HEK293 (cell line): ENCODE measurements around the gene SH3GL2.

Source experiments
- AEBP2 ChIP-seq: fragments of 450-650 bp; formaldehyde crosslinking; IDR thresholded peaks from 2 replicates; pipeline ENCODE4 v1.5.1; 2016; ENCODE audit warnings: missing biosample characterization, missing genetic modification characterization, borderline replicate concordance
- ATF2 ChIP-seq: fragments of 450-650 bp; formaldehyde crosslinking; IDR thresholded peaks from 2 replicates; pipeline ENCODE4 v1.5.1; 2016; ENCODE audit warnings: missing biosample characterization, missing genetic modification characterization, low read depth
- CTCF ChIP-seq: fragments of 450-650 bp; formaldehyde crosslinking; IDR thresholded peaks from 2 replicates; pipeline ENCODE4 v1.5.1; 2016; ENCODE audit warnings: missing biosample characterization, missing genetic modification characterization
- INSM2 ChIP-seq: fragments of 450-650 bp; formaldehyde crosslinking; IDR thresholded peaks from 2 replicates; pipeline ENCODE4 v1.5.1; 2016; ENCODE audit warnings: missing biosample characterization, missing genetic modification characterization
- TCF7L2 ChIP-seq: IDR thresholded peaks from 2 replicates; pipeline ENCODE4 v1.6.1; 2011; ENCODE audit warnings: low read depth, mild to moderate bottlenecking, inconsistent platforms, low read length, moderate library complexity, borderline replicate concordance
- ZBTB26 ChIP-seq: fragments of 450-650 bp; formaldehyde crosslinking; optimal IDR thresholded peaks from 2 replicates; pipeline ENCODE3; 2016; ENCODE audit warnings: missing biosample characterization, mild to moderate bottlenecking, missing genetic modification characterization
- ZNF239 ChIP-seq: fragments of 450-650 bp; formaldehyde crosslinking; IDR thresholded peaks from 2 replicates; pipeline ENCODE4 v1.5.1; 2016; ENCODE audit warnings: missing biosample characterization, missing genetic modification characterization
- ZNF404 ChIP-seq: fragments of 450-650 bp; formaldehyde crosslinking; IDR thresholded peaks from 2 replicates; pipeline ENCODE4 v1.5.1; 2017; ENCODE audit warnings: missing biosample characterization, missing genetic modification characterization
- ZNF501 ChIP-seq: fragments of 450-650 bp; formaldehyde crosslinking; IDR thresholded peaks from 2 replicates; pipeline ENCODE4 v1.5.1; 2016; ENCODE audit warnings: missing biosample characterization, missing genetic modification characterization
- ZNF707 ChIP-seq: fragments of 450-650 bp; formaldehyde crosslinking; IDR thresholded peaks from 2 replicates; pipeline ENCODE4 v1.5.1; 2016; ENCODE audit warnings: missing biosample characterization, missing genetic modification characterization
- ZNF785 ChIP-seq: fragments of 450-650 bp; formaldehyde crosslinking; IDR thresholded peaks from 2 replicates; pipeline ENCODE4 v1.5.1; 2016; ENCODE audit warnings: missing biosample characterization, missing genetic modification characterization

GRCh38 chr9:17760250-17760649 lies 181.4 kb downstream of the SH3GL2 start:
- TF ChIP-seq CTCF (tag by site-specific recombination) = no peak
- no peak for TF ChIP-seq ZNF239 (tag by site-specific recombination)
- no peak for TF ChIP-seq ATF2 (tag by site-specific recombination)
- TF ChIP-seq ZNF785 (tag by site-specific recombination) = no peak
- no peak for TF ChIP-seq ZNF501 (tag by site-specific recombination)
- no peak for TF ChIP-seq TCF7L2
- no peak for TF ChIP-seq AEBP2 (tag by site-specific recombination)
- TF ChIP-seq ZBTB26 (tag by site-specific recombination) = no peak
- no peak for TF ChIP-seq ZNF404 (tag by site-specific recombination)
- TF ChIP-seq INSM2 (tag by site-specific recombination) = no peak
- no peak for TF ChIP-seq ZNF707 (tag by site-specific recombination)
